Glomerular visceral epithelial cell (primary cell): ENCODE results near the gene LDLRAD4.

Experiments
- DNase-seq: peaks from one replicate; pipeline ENCODE4 v3.0.0-alpha.2; 2016; ENCODE audit errors: extremely low spot score

LDLRAD4 gene

GRCh38 chr18:13382954-13383827 is 164.6 kb downstream of the LDLRAD4 start:
- DNase-seq = no peak

- no peak for DNase-seq
Measured at GRCh38 chr18:13386891-13387801, 168.6 kb downstream of the LDLRAD4 start.

- DNase-seq = no peak
Measured at GRCh38 chr18:13387855-13388548, 169.4 kb downstream of the LDLRAD4 start.

GRCh38 chr18:13388586-13389490 is 170.3 kb downstream of the LDLRAD4 start:
- DNase-seq = no peak

- DNase-seq = no peak
Measured at GRCh38 chr18:13389491-13390131, 171.1 kb downstream of the LDLRAD4 start.

GRCh38 chr18:13390196-13390595 is 171.6 kb downstream of the LDLRAD4 start:
- DNase-seq = no peak

GRCh38 chr18:13390711-13391110 is 172.2 kb downstream of the LDLRAD4 start:
- no peak for DNase-seq

- no peak for DNase-seq
Measured at GRCh38 chr18:13392029-13392750, 173.6 kb downstream of the LDLRAD4 start.

- no peak for DNase-seq
Measured at GRCh38 chr18:13392899-13393298, 174.3 kb downstream of the LDLRAD4 start.

- DNase-seq = no peak
Measured at GRCh38 chr18:13393338-13393737, 174.8 kb downstream of the LDLRAD4 start.

- DNase-seq = no peak
Measured at GRCh38 chr18:13394801-13395200, 176.2 kb downstream of the LDLRAD4 start.

- DNase-seq = no peak
Measured at GRCh38 chr18:13395577-13395976, 177.0 kb downstream of the LDLRAD4 start.

GRCh38 chr18:13397504-13398163 is 179.1 kb downstream of the LDLRAD4 start:
- DNase-seq = no peak

GRCh38 chr18:13398631-13399030 is 180.1 kb downstream of the LDLRAD4 start:
- DNase-seq = no peak

- DNase-seq = no peak
Measured at GRCh38 chr18:13399511-13399910, 181.0 kb downstream of the LDLRAD4 start.

- no peak for DNase-seq
Measured at GRCh38 chr18:13400636-13401315, 182.2 kb downstream of the LDLRAD4 start.

GRCh38 chr18:13401404-13401803 is 182.8 kb downstream of the LDLRAD4 start:
- no peak for DNase-seq

- no peak for DNase-seq
Measured at GRCh38 chr18:13401826-13402225, 183.3 kb downstream of the LDLRAD4 start.
